Calu3 (cell line): Measurements from ENCODE around the gene PCDHGA6. TPM values are rescaled to one million over a fixed set of nuclear protein-coding genes. Genes with fewer than 3 reads are reported as not detected.
A peak's percentile ranks its signal among the peaks of the same experiment; 100 is the strongest.
"Not testable (repeated sequence)": the region's sequence is repeated elsewhere in the genome, so short reads cannot be mapped to it uniquely, and the experiment has no call there.

Source experiments
- BruUV-seq: library from RNA; stranded (reverse); fragments of 400-500 nt; replicated peaks from 2 replicates; lab custom pipeline; 2021; lab: Mats Ljungman, UMichigan
- CTCF ChIA-PET: fragments of 300-600 bp; sonication (Branson Sonifier 250); formaldehyde crosslinking; loops from one replicate; lab custom pipeline; 2022; ENCODE audit warnings: antibody characterized with exemption; lab: Charles Lee
- DNase-seq: peaks from one replicate; pipeline ENCODE4 v3.0.0; 2022
- H3K27ac Mint-ChIP-seq: one replicate; pipeline ENCODE4 v1.8.0; 2022; ENCODE audit warnings: mixed read lengths; ENCODE audit not compliant: unreplicated experiment
- H3K27me3 Mint-ChIP-seq: one replicate; pipeline ENCODE4 v1.8.0; 2022; ENCODE audit warnings: mixed read lengths; ENCODE audit not compliant: unreplicated experiment
- H3K36me3 Mint-ChIP-seq: one replicate; pipeline ENCODE4 v1.8.0; 2022; ENCODE audit warnings: mild to moderate bottlenecking, moderate library complexity, mixed read lengths; ENCODE audit not compliant: insufficient read depth, unreplicated experiment
- H3K4me1 Mint-ChIP-seq: one replicate; pipeline ENCODE4 v1.8.0; 2022; ENCODE audit warnings: mild to moderate bottlenecking, low read depth, mixed read lengths; ENCODE audit not compliant: unreplicated experiment
- H3K4me3 Mint-ChIP-seq: one replicate; pipeline ENCODE4 v1.8.0; 2022; ENCODE audit warnings: mild to moderate bottlenecking, low read depth, moderate library complexity, mixed read lengths; ENCODE audit not compliant: unreplicated experiment
- H3K9me3 Mint-ChIP-seq: one replicate; pipeline ENCODE4 v1.8.0; 2022; ENCODE audit warnings: low read depth, mixed read lengths; ENCODE audit not compliant: unreplicated experiment
- CTCF ChIP-seq: fragments of 200-600 bp; IDR thresholded peaks from one replicate; pipeline ENCODE4 v1.8.0; 2022; ENCODE audit warnings: antibody characterized with exemption; ENCODE audit not compliant: unreplicated experiment
- intact Hi-C: fragments of 100-400 bp; cut with micrococcal nuclease; formaldehyde crosslinking; loops from one replicate; pipeline ENCODE4 v1.10.0; 2022; ENCODE audit not compliant: unreplicated experiment
- total RNA-seq: library from RNA; stranded (reverse); gene quantifications from 2 replicates; pipeline ENCODE4 v1.2.3, GENCODE V29; 2022

Gene PCDHGA6
- total RNA-seq, 1 experiment from 2014 or later = 0.80 TPM

DNA sequence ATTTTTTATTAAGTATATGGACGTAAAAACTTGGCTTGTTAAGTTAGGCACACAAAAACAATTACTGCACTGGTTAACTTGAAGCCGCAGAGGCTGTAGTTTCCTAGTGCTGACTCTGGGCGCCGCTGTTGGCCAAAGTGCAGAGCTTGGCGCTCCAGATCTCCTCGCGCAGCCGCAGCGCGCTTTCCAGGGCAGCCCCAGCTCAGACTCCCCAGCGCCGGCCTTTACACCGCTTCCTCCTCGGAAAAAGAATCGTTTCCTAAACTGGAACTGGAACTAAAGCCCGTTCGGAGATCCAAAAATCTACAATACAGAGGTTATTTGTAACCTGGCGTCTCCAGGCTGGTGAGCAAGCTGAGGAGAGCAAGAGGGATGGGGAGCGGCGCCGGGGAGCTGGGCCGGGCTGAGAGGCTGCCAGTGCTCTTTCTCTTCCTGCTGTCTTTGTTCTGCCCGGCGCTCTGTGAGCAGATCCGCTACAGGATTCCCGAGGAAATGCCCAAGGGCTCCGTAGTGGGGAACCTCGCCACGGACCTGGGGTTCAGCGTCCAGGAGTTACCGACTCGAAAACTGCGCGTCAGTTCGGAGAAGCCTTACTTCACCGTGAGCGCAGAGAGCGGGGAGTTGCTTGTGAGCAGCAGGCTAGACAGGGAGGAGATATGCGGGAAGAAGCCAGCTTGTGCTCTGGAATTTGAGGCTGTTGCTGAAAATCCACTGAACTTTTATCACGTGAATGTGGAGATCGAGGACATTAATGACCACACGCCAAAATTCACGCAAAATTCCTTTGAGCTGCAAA is 24.3 kb downstream of the PCDHGA6 start, which contains the start of gene PCDHGB5:
Gene PCDHGB5 (plus strand): TSS at position 192 of the 796 bp plus-strand sequence. CDS start 181 bp downstream, at position 373.
- intact Hi-C loops, H3K4me1 Mint-ChIP-seq, H3K27ac Mint-ChIP-seq, H3K27me3 Mint-ChIP-seq, BruUV-seq: not testable (repeated sequence)
- CTCF ChIA-PET = interaction anchor here (1.0 to 2.3 kb wide), 6 partner anchors 20 to 174 kb away, joined by 3 to 9 read pairs (median 6); partner anchors contain the start of genes PCDHB14 and PCDHGB7
- Mint-ChIP-seq H3K4me3 (peak within 1 kb of the TSS; percentile 58), H3K36me3 (peaks cover 15% of the 10 kb centered on the region), H3K9me3 (peaks cover 11% of the 10 kb centered on the region)
- TF ChIP-seq CTCF = peak; percentile 67
- DNase-seq = peak; percentile 70

- Mint-ChIP-seq H3K4me3 (no peak overlapping the region), H3K27me3 (no peaks in the 10 kb centered on the region), H3K9me3 (peaks cover 11% of the 10 kb centered on the region), H3K36me3 (peaks cover 20% of the 10 kb centered on the region), H3K27ac (no peak overlapping the region), H3K4me1 (no peaks in the 10 kb centered on the region)
- DNase-seq = no peak
- CTCF ChIA-PET = no interaction called here
- intact Hi-C loops = no loop called here
- TF ChIP-seq CTCF = no peak
- TSS peak; percentile 17 for BruUV-seq
Measured at GRCh38 chr5:141398608-141399007, 24.9 kb downstream of the PCDHGA6 start.

DNA sequence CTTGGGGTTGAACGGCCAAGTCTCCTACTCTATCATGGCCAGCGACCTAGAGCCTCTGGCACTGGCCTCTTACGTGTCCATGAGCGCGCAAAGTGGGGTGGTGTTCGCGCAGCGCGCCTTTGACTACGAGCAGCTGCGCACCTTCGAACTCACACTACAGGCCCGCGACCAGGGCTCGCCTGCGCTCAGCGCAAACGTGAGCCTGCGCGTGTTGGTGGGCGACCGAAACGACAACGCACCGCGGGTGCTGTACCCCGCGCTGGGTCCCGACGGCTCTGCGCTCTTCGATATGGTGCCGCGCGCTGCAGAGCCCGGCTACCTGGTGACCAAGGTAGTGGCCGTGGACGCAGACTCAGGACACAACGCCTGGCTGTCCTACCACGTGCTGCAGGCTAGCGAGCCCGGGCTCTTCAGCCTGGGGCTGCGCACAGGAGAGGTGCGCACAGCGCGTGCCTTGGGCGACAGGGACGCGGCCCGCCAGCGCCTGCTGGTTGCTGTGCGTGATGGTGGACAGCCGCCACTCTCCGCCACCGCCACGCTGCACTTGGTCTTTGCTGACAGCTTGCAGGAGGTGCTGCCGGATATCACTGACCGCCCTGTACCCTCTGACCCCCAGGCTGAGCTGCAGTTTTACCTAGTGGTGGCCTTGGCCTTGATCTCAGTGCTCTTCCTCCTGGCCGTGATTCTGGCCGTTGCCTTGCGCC is 26.0 kb downstream of the PCDHGA6 start:
- Mint-ChIP-seq H3K27ac (no peak overlapping the region), H3K27me3 (no peaks in the 10 kb centered on the region), H3K36me3 (peaks cover 24% of the 10 kb centered on the region), H3K9me3 (peaks cover 9% of the 10 kb centered on the region), H3K4me3 (no peak overlapping the region), H3K4me1 (peaks cover under 1% of the 10 kb centered on the region)
- CTCF ChIA-PET = no interaction called here
- no peak for TF ChIP-seq CTCF
- DNase-seq = no peak
- no TSS peak for BruUV-seq
- intact Hi-C loops = loop anchor here (5.0 kb wide), 1 partner anchor 78 kb away; the partner anchor contains the start of gene PCDHGC3

DNA sequence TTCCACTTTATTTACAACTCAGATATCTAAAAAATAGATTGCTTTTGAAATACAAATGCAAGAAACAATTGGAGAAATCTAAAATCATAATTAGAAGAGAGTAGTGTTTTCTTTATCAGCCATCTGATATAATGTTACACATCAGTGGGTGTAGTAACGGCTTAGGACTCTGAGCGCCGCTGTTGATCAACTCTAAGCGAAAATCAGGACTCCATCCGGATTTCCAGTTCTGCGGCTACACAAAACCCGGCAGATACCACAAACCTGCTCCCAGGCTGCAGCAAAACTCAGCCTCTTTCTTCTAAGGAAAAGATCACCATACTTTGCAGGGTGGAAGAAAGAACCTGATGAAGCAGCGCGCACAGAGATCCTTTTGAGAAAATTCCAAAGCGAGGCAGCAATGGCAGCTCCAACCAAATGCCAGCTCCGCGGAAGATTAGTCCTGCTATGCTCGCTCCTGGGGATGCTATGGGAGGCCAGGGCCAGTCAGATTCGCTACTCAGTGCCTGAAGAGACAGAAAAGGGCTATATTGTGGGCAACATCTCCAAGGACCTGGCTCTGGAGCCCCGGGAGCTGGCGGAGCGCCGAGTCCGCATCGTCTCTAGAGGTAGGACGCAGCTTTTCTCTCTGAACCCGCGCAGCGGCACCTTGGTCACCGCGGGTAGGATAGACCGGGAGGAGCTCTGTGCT is 29.0 kb downstream of the PCDHGA6 start, which contains the start of gene PCDHGA9:
Gene PCDHGA9 (plus strand): TSS at position 226 of the 691 bp plus-strand sequence. CDS start 175 bp downstream, at position 401.
- peaks cover 17% of the 10 kb centered on the region for H3K4me1 Mint-ChIP-seq
- peak within 1 kb of the TSS; percentile 95 for H3K4me3 Mint-ChIP-seq
- DNase-seq = peak; percentile 73
- BruUV-seq = TSS peak; percentile 40
- peak within 1 kb of the TSS; percentile 68 for H3K27ac Mint-ChIP-seq
- CTCF ChIA-PET = interaction anchor here (0.9 to 1.9 kb wide), 11 partner anchors 15 to 617 kb away, joined by 3 to 22 read pairs (median 5); partner anchors contain the start of genes PCDHA1, PCDHB14, PCDHGB7 and PCDHGC3
- no peaks in the 10 kb centered on the region for H3K27me3 Mint-ChIP-seq
- TF ChIP-seq CTCF = peak; percentile 83
- peaks cover 31% of the 10 kb centered on the region for H3K36me3 Mint-ChIP-seq
- H3K9me3 Mint-ChIP-seq = peaks cover 11% of the 10 kb centered on the region
- intact Hi-C loops = loop anchor here (1.0 to 5.0 kb wide), 5 partner anchors 75 to 180 kb away; partner anchors contain the start of genes PCDHB14 and PCDHGC3
